NCI-H446 (cell line): ENCODE results near the gene TBX4.
"Not testable (repeated sequence)": the region's sequence is repeated elsewhere in the genome, so short reads cannot be mapped to it uniquely, and the experiment has no call there.

Experiments used
- DNase-seq, 2 experiments: peaks; one replicate each; lab custom pipeline; 2025; lab: John Stamatoyannopoulos, UW

The TBX4 gene

DNA sequence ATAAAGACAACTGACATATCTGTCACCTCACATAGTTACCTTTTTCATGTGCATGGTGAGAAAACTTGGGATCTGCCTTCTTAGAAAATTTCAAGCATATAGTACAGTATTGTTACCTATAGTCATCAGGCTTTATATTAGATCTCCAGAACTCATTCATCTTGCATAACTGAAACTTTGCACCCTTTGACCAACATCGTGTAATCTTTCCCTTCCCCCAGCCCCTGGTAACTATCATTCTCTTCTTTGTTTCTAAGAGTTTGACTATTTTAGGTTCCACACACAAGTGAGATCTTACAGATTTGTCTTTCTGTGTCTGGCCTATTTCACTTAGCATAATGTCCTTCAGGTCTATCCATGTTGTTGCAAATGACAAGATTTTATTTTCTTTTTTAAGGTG, 22.9 kb upstream of the TBX4 start:
- DNase-seq: no peak

DNA sequence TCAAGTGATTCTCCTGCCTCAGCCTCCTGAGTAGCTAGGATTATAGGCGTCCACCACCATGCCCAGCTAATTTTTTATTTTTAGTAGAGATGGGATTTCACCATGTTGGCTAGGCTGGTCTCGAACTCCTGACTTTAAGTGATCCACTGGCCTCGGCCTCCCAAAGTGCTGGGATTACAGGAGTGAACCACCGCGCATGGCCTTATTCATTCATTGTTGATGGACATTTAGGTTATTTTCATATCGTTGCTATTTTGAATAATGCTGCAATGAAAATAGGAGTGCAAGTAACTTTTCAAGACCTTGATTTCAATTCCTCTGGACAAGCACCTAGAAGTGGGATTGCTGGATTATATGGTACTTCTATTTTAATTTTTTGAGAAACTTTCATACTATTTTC, 22.4 kb upstream of the TBX4 start:
- DNase-seq: not testable (repeated sequence)

DNA sequence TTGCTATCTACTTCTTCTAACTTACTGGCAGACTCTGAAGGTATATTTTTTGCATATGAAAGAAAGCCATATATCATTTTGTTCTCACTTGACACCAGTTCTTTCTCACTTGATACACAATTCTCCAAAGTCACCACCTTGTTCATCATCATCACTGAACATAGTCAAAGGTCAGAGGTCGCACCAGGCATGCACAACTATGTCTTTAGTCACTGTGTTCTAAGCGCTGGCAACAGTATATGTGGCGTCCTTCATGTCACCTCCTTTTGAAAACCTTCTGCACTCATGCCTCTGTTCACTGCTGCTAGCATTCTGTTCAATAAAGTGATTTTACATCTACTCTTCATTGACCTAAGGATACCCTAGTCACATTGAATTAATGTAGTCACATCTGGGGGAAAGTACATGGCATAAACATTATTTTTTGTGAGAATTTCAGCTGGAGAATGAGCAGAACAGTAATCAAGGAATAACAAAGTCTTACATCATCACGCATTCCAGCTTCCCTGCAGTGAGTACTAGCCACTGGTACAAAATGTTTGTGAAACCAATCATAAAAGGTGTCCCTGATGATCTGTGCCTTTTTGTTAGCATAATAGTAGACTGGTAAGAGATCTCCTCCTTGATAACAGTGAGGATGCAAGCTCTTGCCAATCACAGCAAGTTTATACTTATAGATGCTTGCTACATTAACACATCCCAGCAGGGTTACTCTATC, 20.5 kb upstream of the TBX4 start:
- DNase-seq: no peak

DNA sequence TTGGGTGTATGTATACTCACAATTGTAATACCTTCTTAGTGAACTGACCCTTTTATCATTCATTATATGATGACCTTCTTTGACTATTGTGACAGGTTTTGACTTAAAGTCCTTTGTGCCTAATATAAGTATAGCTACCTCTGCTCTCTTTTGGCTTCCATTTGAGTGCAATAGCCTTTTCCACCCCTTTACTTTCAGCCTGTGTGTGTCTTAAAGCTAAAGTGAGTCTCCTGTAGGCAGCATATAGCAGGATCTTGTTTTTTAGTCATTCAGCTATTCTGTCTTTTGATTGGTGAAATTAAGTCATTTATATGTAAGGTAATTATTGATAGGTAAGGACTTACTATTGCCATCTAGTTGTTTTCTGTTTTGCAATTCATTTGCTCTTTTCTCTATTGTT, 15.9 kb upstream of the TBX4 start:
- DNase-seq: no peak

DNA sequence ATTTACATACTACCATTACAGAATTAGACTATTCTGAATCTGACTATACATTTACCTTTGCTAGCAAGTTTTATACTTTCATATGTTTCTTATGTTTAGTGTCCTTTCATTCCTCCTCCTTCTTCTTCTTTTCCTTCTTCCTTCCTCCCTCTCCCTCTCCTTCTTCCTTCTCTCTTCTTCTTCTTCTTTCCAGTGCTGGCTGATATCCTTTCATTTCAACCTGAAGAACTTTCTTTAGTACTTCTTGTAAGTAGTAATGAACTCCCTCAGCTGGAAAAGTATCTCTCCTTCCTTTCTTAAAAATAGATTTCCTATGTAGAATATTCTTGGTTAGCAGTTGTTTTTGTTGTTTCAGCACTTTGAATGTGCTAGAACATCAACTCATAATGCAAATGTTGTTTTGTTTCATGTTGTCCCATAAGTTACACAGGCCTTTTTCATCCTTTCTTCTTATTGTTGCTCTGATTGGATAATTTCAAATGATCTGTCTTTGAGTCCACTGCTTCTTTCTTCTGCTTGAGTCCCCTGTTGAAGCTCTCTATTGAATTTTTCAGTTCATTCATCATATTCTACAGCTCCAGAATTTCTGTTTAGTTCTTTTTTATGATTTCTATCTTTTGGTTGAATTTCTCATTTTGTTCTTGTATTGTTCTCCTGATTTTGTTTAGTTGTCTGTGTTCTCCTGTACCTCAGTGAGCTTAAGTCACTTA, 15.1 kb upstream of the TBX4 start:
- DNase-seq: no peak

DNA sequence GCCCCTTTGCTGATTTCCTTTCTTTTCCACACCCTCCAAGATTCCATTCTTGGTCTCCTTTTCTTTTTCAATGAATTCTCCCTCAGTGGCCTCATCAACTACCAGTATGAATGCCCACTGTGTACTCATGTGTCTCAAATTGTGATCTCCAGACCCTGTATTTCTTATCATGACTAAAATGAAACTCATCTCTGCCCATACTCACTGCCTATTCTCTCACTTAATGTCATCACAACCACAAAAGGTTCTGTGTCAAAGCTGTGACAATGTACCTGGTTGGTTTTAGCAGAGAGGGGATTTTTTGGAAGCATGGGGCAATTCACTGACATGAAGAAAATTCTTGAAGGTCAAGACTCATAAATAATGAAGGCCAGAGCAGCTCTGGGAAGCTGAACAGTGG, 11.5 kb upstream of the TBX4 start:
- no peak for DNase-seq

DNA sequence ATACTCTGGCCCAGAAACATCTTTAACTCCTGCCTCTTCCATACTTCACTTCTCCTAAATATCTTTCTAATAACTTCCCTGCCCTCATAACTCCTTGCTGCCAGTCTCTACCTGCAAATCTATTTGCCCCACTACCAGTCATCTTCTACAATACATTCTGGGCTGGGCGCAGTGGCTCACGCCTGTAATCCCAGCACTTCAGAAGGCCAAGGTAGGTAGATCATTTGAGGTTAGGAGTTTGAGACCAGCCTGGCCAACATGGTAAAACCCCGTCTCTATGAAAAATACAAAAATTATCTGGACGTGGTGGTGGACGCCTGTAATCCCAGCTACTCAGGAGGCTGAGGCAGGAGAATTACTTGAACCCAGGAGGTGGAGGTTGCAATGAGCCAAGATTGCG, 10.7 kb upstream of the TBX4 start:
- not testable (repeated sequence) for DNase-seq

DNA sequence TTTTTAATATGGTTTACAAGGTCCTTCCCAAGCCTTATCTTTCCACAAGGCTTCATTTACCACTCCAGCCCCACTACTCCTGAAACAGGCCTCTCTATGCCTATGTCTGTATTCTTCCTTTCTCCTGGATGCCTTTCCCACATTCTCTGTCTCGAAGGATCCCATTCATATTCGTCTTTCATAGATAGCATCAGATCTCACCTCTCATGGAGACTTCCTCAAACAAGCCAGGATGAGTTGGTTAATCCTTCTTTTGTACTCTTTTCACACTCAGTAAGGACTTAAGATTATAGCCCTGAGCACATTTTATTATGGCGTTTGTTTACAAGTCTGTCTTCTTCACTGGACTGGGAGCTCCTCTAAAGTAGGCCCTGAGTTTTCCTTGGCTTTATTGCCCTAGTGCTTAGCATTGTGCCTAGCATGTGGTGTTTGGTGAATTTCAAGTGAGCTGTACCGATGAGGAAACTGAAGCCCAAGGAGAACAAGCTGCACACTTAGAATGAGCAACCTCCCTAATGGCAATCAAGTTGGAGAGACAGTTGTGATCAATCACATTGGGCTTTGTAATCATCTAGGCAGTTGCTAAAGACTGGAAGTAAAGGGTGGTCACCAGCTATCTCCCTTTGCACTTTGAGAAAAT, 10.0 kb upstream of the TBX4 start:
- no peak for DNase-seq

DNA sequence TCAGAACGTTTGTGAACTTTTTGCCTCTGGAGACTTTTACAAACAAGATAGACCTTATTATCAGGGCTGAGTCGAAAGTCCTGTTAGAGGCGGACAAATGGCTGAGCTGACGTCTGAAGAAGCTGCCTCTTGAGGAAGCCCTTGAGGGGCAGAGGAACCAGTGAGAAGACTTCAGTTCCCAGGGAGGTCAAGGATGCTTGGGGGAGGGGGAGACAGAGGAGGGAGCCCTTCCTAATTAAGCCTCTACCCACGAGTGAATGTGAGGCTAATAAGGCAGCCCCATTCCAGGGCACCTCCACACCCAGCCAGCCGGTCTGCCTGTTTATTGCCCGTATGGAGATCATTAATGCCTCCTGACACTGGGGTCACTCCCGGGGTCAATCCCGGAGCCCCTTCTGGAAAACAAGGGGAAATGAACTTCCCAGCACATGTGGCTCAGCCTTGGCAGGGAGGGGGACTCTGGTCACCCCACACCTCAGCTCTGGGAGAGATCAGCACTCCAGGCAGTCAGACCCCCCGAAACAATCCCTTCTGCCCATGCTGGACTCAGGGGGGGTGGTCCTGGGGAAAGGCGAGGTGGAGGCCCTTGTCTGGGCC, 9.2 kb upstream of the TBX4 start:
- no peak for DNase-seq

DNA sequence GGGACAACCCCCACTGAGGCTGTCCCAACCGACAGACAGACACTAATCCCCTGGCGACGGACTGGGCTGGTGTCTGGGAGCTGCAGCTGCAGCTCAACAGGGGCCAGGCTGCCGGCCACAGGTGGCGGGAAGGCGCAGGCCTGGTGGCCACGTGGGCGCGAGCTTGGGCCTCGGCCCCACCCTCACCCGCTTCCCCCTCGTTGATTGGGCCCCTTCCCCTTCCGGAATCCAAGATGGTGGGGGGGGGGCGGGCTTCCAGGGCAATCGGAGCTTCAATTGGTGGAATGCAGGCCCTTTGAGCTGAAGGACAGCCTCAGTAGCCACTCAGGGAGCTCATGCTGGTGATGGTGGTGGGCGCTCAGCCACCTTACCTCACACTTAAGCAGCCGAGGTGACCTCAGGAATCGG, 8.7 kb upstream of the TBX4 start:
- DNase-seq: no peak

DNA sequence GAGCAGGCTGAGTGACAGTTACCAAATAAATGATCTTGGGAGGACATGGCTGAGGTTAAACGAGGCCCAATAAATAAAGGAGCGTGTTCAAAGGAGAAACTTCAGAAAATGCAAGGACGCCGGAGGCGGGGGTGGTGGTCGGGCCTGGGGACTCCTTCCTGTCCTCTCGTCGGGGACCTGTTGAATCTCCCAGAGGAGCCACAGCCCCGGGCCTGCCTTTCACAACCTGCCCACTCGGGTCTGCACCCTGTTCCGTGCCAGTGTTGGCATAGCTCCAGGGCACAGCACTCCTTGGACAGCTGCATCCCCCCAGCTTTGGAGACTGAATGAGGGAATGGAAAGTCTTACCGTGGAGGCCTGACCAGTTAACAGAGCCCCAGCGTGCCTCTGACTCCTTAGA, 8.1 kb upstream of the TBX4 start:
- no peak for DNase-seq

DNA sequence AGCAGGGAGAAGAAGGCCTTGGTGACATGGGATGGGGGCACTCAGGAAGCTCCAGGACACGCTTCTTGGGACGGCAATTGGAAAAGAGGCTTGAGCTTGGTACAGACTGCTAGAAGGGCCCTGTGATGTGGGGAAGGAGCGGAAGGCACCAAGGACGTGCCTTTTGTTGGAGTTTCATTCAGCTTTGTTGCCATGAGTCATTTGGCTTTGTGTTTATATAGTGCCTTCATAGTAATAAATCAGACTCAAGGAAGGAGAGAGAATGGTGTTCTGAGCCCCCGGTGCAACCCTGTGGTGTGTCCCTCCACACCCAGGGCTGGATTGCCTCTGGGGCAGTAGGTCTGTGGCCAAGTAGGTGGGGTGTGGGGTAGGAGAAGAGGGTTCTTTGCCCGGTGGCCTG, 7.4 kb upstream of the TBX4 start:
- no peak for DNase-seq

DNA sequence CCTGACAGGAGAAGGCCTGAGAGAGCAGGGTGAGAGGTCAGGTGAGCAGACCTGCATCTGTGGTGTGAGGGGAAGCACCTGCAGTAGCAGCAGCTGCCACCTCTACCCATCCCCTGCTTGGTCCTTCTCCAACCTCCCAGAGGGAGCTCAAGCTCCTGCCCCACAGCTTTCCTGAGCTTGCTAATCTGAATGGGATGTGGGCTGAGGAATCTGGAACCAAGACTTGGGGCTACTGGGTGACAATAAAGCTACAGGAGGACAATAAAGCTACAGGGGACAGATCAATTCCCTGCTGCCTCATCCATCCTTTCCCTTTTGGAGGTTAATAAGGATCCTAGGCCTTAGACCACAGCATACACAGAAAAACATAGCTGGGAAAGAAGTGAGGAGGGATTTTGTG, 4.9 kb upstream of the TBX4 start:
- DNase-seq: no peak

DNA sequence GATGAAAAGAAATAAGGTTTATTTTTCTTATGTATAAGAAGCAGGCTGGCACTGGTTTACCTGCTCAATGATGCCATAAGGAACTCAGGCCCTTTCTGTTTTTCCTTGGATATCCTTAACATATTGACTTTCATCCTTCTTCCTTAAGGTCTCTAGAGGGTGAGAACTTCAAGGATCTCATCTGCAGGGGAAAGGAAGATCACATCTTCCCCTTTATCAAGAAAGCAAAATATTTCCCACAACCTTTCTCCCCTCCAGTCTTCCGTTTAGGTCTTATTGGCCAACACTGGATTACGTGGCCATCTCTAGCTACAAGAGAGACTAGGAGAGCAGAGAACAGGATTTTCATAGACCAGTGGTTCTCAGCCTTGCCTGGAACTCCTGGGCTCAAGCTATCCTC, 4.2 kb upstream of the TBX4 start:
- DNase-seq: no peak

DNA sequence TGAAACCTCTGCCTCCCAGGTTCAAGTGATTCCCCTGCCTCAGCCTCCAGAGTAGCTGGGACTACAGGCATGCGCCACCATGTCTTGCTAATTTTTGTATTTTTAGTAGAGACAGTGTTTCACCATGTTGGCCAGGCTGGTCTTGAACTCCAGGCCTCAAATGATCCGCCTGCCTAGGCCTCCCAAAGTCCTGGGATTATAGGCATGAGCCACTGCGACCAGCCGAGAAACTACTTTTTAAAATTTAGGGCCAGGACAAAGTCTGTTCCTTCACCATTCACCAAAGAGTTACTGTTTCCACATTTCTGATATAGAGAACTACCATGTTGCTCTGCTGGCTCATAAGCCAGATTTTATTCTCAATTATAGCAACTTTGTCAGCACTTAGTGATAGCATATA, 3.1 kb upstream of the TBX4 start:
- not testable (repeated sequence) for DNase-seq

DNA sequence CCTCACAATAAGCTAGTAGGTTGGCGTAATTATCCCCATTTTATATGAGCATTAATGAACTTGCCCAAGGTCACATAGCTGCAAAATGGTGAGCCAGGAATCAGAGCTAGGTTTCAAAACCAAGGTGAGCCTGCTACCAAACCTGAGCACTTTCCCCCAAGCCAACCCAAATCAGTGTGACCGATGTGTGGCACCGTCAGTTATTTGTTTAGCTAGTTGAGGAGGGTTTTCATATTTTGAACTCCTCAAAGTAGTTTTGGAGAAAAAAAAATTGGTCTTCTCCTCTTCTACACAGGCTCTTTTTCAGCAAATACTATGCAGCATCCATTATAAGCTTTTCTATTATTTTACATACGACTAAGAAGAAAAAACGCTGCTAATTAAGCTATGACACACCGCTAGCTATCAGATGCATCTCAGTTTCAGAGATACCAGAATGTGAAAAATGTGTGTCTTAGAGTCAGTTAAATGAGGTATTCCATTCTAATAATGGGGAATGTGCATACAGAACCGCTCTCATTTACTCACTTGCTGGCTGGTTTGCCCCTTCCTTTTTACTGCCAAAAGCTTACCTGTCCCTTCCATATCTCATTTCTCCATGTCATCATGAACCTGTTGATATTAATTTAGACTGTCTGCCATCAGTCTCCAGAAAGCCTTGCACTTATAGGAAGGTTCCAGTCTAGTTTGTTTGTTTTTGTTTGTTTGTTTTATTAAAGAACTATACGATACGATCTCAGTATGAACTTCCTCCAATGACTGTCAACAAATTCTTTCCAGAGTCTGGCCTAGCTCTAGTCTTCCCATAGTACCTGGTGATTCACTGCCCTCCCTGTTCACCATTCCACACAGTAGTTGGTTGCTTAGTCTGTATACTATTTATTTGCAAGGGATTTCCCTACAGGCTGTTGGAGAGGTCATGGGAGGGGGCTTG, 2.2 kb upstream of the TBX4 start:
- DNase-seq: no peak

DNA sequence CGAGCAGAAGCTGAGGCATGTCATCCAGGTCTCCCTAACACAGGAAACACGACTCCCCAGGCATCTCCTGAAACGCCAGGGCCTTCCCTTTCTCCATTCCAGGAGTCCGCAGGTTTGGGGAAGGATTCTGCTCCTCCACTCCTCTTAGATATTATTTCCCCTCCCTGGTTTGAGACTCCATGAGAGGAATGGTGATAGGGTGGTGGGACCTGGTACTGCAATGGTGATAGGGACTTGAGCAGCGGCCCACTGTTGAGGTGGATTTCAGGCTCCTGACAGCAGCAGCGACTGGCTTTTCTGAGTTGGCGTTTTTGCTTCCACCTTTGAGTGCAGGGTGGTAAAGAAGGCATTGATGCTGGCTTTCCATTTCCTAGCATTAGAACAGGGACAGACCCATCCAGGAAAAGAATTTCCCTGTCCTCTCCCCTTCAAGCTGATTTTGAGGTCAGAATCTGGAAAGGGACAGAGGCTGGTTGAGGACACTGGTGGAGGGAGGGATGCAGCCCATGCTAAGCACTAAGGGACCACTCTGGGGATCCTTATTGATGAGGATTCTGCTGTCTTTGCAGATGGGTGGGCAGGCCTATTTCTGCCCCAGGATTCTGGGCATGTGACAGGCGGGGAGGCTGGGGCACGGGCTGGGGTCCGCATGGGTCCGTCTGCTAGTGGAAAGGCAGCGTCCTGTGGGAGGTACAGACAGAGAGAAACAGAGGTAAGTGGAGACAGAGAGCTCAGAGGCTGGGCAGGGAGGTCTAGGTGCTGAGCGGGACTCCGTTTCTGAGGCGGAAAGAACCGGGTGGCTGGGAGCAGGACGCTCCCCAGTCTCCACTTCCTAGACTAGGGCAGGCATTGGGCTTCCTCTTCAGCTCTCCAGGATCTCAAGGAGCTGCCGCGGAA, 1.3 kb upstream of the TBX4 start:
- DNase-seq: no peak

DNA sequence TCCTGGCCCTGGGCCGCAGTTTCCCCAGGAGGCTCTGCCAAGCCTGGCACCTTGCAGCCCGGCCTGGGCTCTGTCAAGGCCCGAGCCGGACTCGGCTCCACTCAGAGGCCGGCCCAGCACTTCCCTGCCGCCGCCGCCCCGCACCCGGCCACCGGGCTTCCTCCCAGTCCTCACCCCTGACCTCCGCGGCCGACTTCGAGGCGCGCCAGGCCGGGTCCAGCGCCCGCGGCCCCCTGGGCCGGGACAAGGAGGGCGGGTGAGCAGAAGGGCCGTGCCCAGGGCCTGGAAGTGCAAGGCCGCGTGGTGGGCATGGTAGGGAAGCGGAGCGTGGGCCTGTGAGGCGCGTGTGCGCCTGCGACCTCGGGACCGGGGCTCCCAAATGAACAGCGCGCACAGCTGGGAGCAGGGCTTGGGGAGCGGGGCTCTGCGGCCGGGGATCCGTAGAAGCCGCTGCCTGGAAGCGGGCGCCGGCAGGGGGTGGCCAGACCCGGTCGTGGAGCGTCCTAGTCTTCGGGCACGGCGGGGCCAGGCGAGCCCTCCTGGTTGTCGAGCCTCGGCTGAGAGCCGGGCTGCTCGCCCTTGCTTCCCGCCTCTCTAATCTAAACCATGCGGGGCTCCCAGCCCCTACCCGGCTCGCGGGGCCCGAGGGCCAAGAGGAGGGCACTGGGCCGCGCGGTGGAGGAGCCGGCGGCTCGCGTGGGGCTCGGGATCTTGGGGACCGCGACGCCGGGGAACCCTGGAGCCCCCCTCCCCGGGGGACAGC, 503 bp upstream of the TBX4 start:
- no peak for DNase-seq

DNA sequence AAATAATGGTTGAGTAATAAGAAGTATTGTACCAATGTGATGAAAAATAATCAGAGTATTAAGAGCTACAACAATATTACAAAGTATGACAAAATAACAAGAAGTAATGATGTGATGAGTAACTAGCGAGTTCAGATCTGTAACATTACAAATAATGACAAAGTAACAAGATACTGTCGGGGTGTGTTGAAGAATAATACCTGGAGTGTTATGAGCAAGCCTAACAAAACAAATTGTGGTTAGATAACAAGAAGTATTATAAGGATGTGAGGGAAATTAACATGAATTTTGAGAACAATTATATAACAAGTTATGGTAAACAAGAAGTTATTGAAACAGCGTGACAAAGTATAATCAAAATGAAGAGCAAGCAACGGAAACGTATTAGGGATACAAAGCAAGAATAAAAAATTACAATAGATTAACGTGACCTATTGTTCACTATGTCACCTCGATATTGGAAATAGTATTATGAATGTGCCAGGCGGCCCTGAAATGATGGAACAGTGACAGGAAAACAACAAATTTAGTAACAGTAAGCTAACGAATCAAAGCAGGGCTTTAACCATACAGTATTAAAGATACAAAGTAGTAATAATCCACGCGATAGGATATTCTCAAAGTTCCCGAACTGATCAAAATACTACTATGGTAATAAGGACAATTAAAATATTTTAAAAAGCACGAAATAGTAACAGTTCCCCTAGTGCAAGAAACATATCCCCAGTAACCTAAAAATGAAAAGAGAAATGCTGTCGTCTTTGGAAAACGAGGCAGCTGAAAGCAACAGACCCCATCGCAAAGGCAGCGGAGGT, 1.6 kb downstream of the TBX4 start:
- DNase-seq: no peak
